Brain microvascular endothelial cell (primary cell): ENCODE measurements around the gene ADSS2.

Experiments used
- DNase-seq: peaks from one replicate; pipeline ENCODE4 v3.0.0-alpha.2; 2020
- H3K27ac ChIP-seq: fragments of 250-450 bp; sonication (Bioruptor Pico); 2 replicates; pipeline ENCODE4 v1.5.1; 2020; ENCODE audit warnings: mild to moderate bottlenecking, moderate library complexity
- H3K27me3 ChIP-seq: fragments of 250-450 bp; sonication (Bioruptor Pico); replicated peaks from 2 replicates; pipeline ENCODE4 v1.5.1; 2020; ENCODE audit warnings: mild to moderate bottlenecking
- H3K36me3 ChIP-seq: fragments of 250-450 bp; sonication (Bioruptor Pico); replicated peaks from 2 replicates; pipeline ENCODE4 v1.5.1; 2020; ENCODE audit warnings: mild to moderate bottlenecking
- H3K4me3 ChIP-seq: 2 replicates; pipeline ENCODE4 v1.5.1; 2011; ENCODE audit warnings: low read depth, mild to moderate bottlenecking, control low read depth, low read length, moderate library complexity
- in situ Hi-C: cut with HindIII; loops from 2 replicates; pipeline ENCODE4 v1.10.0; 2017; ENCODE audit warnings: low sequenced_read_pairs, low pct_ligation_motif_present
- TF ChIP-seq, protein P1 (sequence below): IDR thresholded peaks from 2 replicates; pipeline ENCODE4 v1.5.1; 2011; ENCODE audit warnings: low read depth, mild to moderate bottlenecking, moderate library complexity, low read length, control low read depth, inconsistent platforms; ENCODE audit errors: missing control alignments

The ADSS2 gene

DNA sequence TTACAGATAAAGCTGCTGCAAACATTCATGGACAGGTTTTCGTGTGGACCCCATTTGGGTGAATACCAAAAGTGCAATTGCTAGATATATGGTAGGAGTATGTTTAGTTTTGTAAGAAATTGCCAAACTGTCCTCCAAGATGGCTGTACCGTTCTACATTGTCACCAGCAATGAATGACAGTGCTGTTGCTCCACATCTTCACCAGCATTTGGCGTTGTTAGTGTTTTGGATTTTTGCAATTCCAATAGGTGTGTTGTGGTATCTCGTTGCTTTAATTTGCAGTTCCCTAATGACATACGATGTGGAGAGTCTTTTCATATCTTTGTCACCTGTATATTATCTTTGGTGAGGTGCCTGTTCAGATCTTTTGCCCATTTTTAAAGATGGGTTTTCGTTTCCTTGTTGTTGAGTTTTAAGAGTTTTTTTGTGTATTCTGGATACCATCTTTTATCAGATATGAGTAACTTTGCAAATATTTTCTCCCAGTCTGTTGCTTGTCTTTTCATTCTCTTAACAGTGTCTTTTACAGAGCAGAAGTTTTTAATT is 21.4 kb upstream of the ADSS2 start:
- H3K27ac ChIP-seq, result no peak overlapping the region
- DNase-seq, result no peak
- no peak overlapping the region for H3K4me3 ChIP-seq
- in situ Hi-C loops, result no loop called here
- no peaks in the 10 kb centered on the region for H3K36me3 ChIP-seq
- TF ChIP-seq, protein P1, sequence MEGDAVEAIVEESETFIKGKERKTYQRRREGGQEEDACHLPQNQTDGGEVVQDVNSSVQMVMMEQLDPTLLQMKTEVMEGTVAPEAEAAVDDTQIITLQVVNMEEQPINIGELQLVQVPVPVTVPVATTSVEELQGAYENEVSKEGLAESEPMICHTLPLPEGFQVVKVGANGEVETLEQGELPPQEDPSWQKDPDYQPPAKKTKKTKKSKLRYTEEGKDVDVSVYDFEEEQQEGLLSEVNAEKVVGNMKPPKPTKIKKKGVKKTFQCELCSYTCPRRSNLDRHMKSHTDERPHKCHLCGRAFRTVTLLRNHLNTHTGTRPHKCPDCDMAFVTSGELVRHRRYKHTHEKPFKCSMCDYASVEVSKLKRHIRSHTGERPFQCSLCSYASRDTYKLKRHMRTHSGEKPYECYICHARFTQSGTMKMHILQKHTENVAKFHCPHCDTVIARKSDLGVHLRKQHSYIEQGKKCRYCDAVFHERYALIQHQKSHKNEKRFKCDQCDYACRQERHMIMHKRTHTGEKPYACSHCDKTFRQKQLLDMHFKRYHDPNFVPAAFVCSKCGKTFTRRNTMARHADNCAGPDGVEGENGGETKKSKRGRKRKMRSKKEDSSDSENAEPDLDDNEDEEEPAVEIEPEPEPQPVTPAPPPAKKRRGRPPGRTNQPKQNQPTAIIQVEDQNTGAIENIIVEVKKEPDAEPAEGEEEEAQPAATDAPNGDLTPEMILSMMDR, result no peak
- H3K27me3 ChIP-seq, result no peaks in the 10 kb centered on the region

DNA sequence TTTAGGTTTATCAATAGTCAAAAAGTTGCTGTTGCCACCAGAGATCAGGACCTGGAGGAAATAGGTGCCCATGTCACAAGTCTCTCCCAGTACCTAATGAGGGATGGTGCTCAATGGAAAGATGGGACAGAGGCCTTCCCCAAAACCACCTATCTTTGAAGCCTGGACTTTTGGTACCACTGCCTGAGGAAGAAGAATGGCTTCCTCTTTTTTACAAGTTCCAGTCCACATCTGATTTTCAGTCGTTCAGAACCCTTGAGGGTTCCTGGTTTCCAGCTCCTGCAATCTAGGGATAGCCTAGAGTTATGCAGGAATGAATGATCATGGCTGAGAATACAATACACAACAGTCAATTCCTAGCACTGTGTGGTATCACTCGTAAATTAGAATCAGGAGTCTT is 15.0 kb upstream of the ADSS2 start:
- no peak for DNase-seq
- in situ Hi-C loops, result no loop called here
- TF ChIP-seq, protein P1, result no peak
- Histone ChIP-seq H3K36me3 (no peaks in the 10 kb centered on the region), H3K4me3 (no peak overlapping the region), H3K27ac (no peak overlapping the region), H3K27me3 (no peaks in the 10 kb centered on the region)

DNA sequence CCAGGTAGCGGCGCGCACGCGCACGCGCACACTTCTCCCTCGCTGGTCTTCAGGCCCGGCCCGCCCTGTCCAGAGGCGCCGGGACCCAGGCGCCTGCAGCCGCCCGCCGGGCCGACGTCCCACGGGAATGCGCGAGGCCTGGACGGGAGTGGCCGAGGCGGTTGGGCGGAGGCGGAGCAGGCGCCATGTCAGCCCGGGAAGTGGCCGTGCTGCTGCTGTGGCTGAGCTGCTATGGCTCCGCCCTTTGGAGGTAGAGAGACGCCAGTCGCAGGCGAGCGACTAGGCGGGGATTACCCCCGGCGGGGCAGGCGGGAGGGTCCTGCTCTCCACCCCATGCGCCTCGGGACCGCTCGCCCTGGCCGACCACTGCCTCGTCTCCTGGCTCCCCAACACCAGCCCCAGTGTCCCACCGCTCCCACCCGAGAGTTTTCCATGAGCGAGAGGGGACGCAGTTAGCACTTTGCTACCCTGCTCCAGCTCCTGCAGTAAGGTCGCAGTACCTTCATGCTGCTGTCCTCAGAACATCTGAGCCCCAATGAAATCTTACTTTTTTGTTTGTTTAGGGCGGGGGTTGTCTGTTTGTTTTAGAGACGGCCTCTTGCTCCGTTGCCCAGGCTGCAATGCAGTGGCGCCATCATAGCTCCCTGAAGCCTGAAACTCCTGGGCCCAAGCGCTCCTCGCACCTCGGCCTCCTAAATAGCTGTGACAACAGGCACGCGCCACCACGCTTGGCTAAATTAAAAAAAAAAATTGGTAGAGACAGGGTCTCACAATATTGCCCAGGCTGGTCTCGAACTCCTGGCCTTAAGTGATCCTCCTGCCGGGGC is 9.7 kb upstream of the ADSS2 start, which contains the start of gene CATSPERE:
CATSPERE (plus strand) TSS at position 29 of the 827 bp plus-strand sequence; CDS start at position 186, 157 bp downstream.
- TF ChIP-seq, protein P1, result no peak
- peak; percentile 76 for DNase-seq
- Histone ChIP-seq H3K27me3 (no peaks in the 10 kb centered on the region), H3K4me3 (peak within 1 kb of the TSS; percentile 68), H3K27ac (peak within 1 kb of the TSS; percentile 67), H3K36me3 (no peaks in the 10 kb centered on the region)
- in situ Hi-C loops, result no loop called here

DNA sequence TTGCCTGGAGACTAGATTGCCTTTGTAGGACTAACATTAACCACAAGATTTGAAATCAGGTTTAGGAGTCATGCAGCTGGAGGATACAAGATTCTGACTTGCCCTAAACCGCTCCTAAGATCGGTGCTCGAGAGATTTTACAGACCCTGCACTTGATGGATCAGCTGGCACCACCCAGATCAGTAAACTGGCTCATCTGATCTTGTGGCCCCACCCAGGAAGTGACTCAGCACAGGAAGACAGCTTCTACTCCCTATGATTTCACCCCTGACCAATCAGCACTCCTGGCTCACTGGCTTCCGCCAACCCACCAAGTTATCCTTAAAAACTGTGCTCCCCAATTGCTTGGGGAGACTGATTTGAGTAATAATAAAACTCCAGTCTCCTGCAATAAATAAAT is 8.5 kb upstream of the ADSS2 start:
- Histone ChIP-seq H3K27ac (no peak overlapping the region), H3K27me3 (no peaks in the 10 kb centered on the region), H3K4me3 (no peak overlapping the region), H3K36me3 (no peaks in the 10 kb centered on the region)
- TF ChIP-seq, protein P1, result no peak
- DNase-seq, result peak; percentile 24
- in situ Hi-C loops, result no loop called here

DNA sequence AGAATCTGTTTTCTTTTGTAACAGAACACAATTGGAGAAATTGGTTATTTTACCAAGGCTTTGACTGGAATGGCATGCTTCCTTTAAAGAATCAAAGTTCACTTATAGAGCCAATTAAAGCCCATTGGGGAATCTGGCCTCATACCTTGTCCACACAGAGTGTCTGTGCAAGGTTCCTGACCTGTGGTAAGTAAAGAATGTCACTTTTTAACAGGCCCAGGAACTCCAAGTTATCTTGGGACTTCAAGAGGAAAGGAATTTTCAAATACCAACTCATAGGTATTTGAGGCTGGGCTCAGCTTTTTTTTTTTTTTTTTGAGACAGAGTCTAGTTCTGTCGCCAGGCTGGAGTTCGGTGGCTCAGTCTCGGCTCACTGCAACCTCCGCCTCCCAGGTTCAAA is 7.1 kb upstream of the ADSS2 start:
- in situ Hi-C loops, result no loop called here
- no peak overlapping the region for H3K4me3 ChIP-seq
- no peak overlapping the region for H3K27ac ChIP-seq
- no peaks in the 10 kb centered on the region for H3K36me3 ChIP-seq
- no peak for DNase-seq
- TF ChIP-seq, protein P1, result no peak
- H3K27me3 ChIP-seq, result no peaks in the 10 kb centered on the region
